Effector memory CD4-positive, alpha-beta T cell (primary cell): ENCODE results near the gene CCDC192.

Experiments
- DNase-seq, 3 donors: peaks; one replicate each; pipeline ENCODE4 v3.0.0-alpha.2; 2020
- H3K27ac ChIP-seq: 2 replicates; pipeline ENCODE4 v1.7.0; 2013; ENCODE audit warnings: mild to moderate bottlenecking, low read length, moderate library complexity; ENCODE audit not compliant: insufficient read depth, poor library complexity, severe bottlenecking
- H3K27me3 ChIP-seq: replicated peaks from 2 replicates; pipeline ENCODE4 v1.7.0; 2013; ENCODE audit warnings: mild to moderate bottlenecking, low read length; ENCODE audit not compliant: insufficient read depth, control insufficient read depth, poor library complexity, severe bottlenecking
- H3K36me3 ChIP-seq: 2 replicates; pipeline ENCODE4 v1.7.0; 2013; ENCODE audit warnings: mild to moderate bottlenecking, low read length, moderate library complexity; ENCODE audit not compliant: control insufficient read depth, insufficient read depth
- H3K4me1 ChIP-seq: 2 replicates; pipeline ENCODE4 v1.7.0; 2013; ENCODE audit warnings: low read length, mild to moderate bottlenecking; ENCODE audit not compliant: control insufficient read depth, insufficient read depth, poor library complexity, severe bottlenecking
- H3K4me3 ChIP-seq: 2 replicates; pipeline ENCODE4 v1.7.0; 2013; ENCODE audit warnings: low read length, low read depth, mild to moderate bottlenecking; ENCODE audit not compliant: insufficient read depth, poor library complexity, severe bottlenecking
- H3K9me3 ChIP-seq: 2 replicates; pipeline ENCODE4 v1.7.0; 2013; ENCODE audit warnings: mild to moderate bottlenecking, low read length, moderate library complexity; ENCODE audit not compliant: control insufficient read depth

CCDC192 gene

DNA sequence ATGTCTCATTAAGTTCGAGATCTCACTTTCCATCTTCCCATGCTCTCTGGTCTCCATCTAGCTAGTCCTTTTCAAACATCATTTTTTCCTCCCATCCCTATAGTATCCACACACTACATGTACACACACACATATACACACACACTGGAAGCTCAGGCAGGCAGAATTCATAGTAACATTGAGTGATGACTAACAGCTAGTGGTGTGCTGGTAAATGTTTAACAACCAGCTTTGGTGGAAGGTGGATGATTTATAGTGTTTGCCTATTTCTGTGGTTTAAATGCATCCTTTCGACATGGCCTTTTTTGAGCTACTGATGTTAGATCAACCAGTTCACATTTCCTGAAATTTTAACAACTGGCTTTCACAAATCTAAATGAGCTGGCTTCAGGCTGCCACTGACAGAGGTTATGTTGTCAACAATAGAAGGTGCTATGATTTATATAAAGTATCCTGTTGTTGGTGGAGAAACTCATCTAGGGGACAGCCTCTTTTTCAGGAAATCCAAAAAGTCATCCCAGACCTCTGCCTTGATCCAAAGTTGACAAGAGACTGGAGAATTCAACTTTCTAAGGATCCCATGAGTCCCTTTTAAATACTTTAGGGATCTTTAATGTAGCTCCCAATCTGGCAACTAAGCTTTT is 117.8 kb downstream of the CCDC192 start:
- H3K4me1 ChIP-seq, result no peaks in the 10 kb centered on the region

DNA sequence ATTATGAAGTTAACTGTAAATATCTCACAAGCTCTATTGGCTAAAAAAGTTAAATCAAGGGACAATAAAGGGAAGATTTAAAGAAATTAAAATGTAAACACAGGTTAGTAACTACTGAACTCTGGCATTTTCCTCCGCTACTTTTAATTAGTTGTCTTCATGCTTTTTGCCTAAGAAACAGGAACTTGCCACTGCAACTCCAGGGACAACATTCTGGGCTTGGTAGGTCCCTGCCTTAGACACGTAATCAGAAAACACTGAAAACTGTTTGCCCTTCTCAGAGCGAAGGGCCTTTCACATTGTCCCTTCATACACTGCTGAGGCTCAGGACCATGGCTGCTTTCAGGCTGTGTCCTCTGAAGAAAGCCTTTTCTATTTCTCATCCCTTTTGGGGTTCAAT is 118.7 kb downstream of the CCDC192 start:
- H3K4me1 ChIP-seq, result no peaks in the 10 kb centered on the region
- no peak overlapping the region for H3K4me3 ChIP-seq
- no peaks in the 10 kb centered on the region for H3K27me3 ChIP-seq
- no peaks in the 10 kb centered on the region for H3K36me3 ChIP-seq
- no peak overlapping the region for H3K27ac ChIP-seq
- DNase-seq, result no peak
- H3K9me3 ChIP-seq, result no peaks in the 10 kb centered on the region

More for the DNA sequence above, 117.8 kb downstream of the CCDC192 start:
- Histone ChIP-seq H3K9me3 (no peaks in the 10 kb centered on the region), H3K27ac (no peak overlapping the region), H3K36me3 (no peaks in the 10 kb centered on the region), H3K27me3 (no peaks in the 10 kb centered on the region), H3K4me3 (no peak overlapping the region)
- no peak for DNase-seq

DNA sequence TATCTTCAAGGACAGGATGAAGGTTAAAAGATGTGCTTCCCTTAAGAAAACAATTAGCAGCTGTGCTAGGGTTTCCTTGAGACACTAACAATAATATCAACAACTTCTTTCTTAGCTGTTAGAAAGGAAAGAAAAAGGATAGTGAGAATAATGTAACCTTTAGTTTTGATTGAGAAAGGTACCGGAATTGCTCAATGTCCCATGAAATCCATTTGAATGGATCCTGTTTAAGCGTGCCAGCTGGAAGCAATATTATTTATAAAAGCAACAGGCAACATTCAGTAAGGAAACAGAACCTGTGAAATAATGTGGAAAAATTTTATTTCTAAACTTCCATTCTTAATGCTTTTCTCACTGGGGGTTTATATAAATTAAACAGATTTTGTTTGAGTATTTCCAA is 120.9 kb downstream of the CCDC192 start:
- Histone ChIP-seq H3K27me3 (no peaks in the 10 kb centered on the region), H3K9me3 (no peaks in the 10 kb centered on the region), H3K36me3 (no peaks in the 10 kb centered on the region), H3K4me1 (no peaks in the 10 kb centered on the region), H3K4me3 (no peak overlapping the region), H3K27ac (no peak overlapping the region)
- DNase-seq, result no peak

DNA sequence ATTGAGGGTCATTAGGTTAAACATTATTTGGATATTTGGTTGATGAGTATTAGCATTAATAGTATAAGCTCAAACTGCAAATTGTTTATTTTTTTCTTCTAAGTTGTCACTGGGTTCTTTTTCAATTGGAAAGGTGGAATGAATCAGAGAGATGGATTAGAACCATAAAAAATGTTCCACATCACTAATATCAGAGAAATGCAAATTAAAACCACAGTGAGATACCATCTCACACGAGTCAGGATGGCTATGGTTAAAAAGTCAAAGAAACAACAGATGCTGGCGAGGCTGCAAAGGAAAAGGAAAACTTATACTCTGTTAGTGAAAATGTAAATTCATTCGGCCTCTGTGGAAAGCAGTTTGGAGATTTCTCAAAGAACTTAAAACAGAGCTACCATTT is 122.8 kb downstream of the CCDC192 start:
- no peaks in the 10 kb centered on the region for H3K4me1 ChIP-seq
- no peak for DNase-seq
- H3K36me3 ChIP-seq, result no peaks in the 10 kb centered on the region
- no peaks in the 10 kb centered on the region for H3K9me3 ChIP-seq
- H3K4me3 ChIP-seq, result no peak overlapping the region
- no peaks in the 10 kb centered on the region for H3K27me3 ChIP-seq
- no peak overlapping the region for H3K27ac ChIP-seq

DNA sequence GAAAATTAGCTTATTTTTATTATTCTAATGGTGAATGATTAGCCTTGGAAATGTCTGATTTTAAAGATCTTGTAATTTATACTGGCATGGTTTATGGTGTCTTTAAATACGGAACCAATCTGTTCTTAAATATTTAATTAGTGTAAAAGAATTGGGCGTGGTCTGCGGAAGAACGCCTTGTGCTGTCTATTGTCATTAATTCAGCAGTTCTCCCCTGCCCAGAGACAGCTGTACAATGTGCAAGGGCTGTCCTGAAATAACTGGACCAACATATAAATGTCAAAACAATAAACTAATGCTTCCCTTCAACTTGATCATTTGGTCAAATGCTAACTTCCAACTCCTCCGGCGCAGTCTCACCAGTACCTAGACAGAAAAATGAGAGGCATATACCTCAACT is 124.3 kb downstream of the CCDC192 start:
- Histone ChIP-seq H3K36me3 (no peaks in the 10 kb centered on the region), H3K4me1 (no peaks in the 10 kb centered on the region), H3K9me3 (no peaks in the 10 kb centered on the region), H3K4me3 (no peak overlapping the region), H3K27me3 (no peaks in the 10 kb centered on the region), H3K27ac (no peak overlapping the region)
- DNase-seq, result no peak

DNA sequence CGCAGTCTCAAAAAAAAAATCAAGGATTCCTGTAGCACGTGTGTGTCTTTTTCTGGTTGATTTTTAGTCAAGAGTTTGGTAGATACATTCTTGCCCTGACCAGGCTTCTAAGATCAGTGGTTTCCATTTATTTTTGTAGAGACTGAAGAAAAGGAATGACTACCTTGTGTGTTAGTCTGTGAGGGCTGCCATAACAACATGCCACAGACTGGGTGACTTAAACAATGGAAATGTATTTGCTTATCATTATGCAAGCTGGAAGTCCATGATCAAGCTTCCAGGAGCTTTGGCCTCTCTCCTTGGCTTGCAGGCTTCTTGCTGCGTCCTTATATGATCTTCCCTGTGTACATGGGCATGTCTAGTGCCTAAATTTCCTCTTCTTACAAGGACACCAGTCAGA is 127.0 kb downstream of the CCDC192 start:
- H3K4me3 ChIP-seq, result no peak overlapping the region
- no peaks in the 10 kb centered on the region for H3K36me3 ChIP-seq
- no peaks in the 10 kb centered on the region for H3K4me1 ChIP-seq
- H3K27me3 ChIP-seq, result no peaks in the 10 kb centered on the region
- no peaks in the 10 kb centered on the region for H3K9me3 ChIP-seq
- no peak overlapping the region for H3K27ac ChIP-seq
- DNase-seq, result no peak

DNA sequence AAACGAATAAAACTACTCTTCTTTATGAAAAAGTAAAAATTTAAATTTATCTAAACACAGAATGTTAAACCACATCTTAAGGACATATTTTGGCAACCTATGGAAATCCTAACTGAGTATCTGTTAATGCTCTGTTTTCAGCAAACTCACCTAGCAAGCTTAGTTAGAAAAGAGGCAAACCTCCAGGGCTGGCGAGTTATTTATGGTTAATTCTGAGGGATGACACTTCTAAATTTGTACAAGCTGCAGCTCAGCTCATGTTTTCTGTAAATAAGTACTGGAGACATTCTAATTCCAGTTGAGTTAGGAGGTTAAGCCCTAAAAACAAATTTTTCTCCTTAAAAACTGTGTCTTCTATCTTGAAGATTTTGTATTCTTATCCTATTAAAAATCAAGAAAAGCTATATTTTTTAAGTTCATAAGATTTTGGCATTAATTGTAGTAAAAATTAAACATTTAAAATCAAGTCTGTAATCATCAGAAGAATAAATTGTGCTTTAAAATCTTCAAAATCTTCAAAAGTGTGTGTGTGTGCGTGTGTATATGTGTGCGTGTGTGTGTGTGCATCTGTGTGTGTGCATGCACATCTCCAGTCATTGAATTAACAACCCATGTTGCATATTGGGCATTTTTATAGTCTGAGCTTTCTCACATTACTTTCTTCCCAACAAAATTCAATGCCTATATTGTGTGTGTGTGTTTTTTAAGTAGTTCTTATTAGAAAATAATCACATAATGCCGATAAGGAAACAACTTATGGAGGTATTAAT is 127.8 kb downstream of the CCDC192 start:
- no peak overlapping the region for H3K27ac ChIP-seq
- no peaks in the 10 kb centered on the region for H3K4me1 ChIP-seq
- no peaks in the 10 kb centered on the region for H3K36me3 ChIP-seq
- no peaks in the 10 kb centered on the region for H3K27me3 ChIP-seq
- H3K9me3 ChIP-seq, result no peaks in the 10 kb centered on the region
- H3K4me3 ChIP-seq, result no peak overlapping the region
- DNase-seq, result no peak

DNA sequence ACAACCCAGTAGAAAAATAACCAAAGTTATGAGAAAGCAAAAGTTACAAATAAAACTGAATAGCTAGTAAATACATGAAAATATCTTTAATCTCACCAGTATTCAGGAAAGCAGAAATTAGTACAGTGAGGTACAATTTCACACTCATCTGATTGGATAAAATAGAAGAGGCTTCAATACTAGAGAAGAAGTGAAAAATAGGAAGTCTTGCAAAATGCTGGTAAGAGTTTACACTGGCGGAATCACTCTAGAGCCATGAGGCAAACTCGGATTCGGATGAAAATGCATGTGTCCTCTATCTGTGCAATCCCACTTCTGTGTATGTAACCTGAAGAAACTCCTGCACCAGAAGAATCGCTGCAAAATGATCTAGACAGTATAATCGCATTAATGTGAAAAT is 128.9 kb downstream of the CCDC192 start:
- H3K27ac ChIP-seq, result no peak overlapping the region
- DNase-seq, result no peak
- H3K36me3 ChIP-seq, result no peaks in the 10 kb centered on the region
- no peaks in the 10 kb centered on the region for H3K4me1 ChIP-seq
- no peaks in the 10 kb centered on the region for H3K9me3 ChIP-seq
- H3K4me3 ChIP-seq, result no peak overlapping the region
- no peaks in the 10 kb centered on the region for H3K27me3 ChIP-seq

DNA sequence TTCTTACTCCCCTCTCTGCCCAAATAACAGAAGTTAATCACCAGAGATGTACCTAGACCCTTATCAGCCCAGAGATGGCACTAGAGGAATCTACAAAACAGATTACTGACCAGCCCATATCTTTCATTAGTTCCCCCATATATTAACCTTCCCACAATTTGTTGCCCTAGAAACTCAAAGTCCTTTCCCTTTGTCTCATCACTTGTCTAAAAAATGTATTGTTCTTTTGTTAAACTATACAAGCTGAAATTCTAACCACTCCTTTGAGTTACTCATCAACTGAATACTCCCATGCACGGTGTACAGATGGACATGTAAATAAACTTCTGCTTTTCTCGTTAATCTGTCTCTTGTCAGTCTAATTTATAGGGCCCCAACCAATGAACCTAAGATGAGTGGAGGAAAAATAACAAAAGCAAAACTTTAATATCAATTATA is 130.9 kb downstream of the CCDC192 start:
- Histone ChIP-seq H3K27me3 (no peaks in the 10 kb centered on the region), H3K27ac (no peak overlapping the region), H3K4me1 (no peaks in the 10 kb centered on the region), H3K36me3 (no peaks in the 10 kb centered on the region), H3K4me3 (no peak overlapping the region), H3K9me3 (no peaks in the 10 kb centered on the region)
- no peak for DNase-seq

DNA sequence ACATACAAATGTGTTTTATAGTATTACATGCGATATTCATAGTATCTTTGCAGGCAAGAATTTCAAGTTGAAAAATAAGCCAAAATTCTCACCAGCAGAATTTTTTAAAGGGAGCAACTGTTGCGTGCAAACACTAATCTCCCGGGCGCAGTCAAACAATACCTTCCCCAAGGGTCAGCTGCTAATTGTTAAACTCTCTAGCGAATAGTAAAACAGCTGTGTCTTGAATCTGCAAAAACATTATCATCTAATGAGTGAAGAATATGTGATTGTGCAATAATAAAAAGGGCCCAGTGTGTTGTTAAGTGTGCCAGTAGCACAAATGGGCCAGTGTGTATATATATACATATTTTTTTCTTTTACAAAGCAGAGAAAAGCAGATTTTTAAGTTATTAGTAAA is 131.4 kb downstream of the CCDC192 start:
- Histone ChIP-seq H3K27ac (no peak overlapping the region), H3K36me3 (no peaks in the 10 kb centered on the region), H3K27me3 (no peaks in the 10 kb centered on the region), H3K4me3 (no peak overlapping the region), H3K9me3 (no peaks in the 10 kb centered on the region), H3K4me1 (no peaks in the 10 kb centered on the region)
- DNase-seq, result no peak
